ENCODE results near the gene MNS1. TPM values are rescaled to one million over a fixed set of nuclear protein-coding genes. Genes with fewer than 3 reads are reported as not detected.

The MNS1 gene
- total and polyA plus RNA-seq, 9 of the 15 experiments (the other 6 are each of a cell fraction or from before 2014, with no cell fraction given), result 1.1 to 10.3 (median 2.5) TPM

DNA sequence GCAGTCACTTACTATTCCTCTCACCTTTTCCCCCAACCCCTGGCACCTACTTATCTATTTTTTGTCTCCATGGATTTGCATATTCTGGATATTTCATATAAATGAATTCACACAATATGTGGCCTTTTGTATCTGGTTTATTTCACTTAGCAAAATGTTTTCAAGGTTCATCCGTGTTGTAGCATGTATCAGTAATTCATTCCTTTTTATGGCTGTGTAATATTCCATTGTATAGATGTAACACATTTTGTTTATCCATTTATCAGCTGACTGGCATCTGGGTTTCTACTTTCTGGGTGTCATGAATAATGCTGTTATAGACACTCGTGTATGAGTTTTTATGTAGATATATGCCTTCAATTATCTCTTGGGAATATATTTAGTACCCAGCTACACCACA lies 5.8 kb downstream of the MNS1 start:
- intact Hi-C loops (cut with micrococcal nuclease) (no loop called here), in situ Hi-C loops (cut with MboI) (no loop called here)
- H4K20me1 ChIP-seq (replicated peaks; ENCODE audit: control insufficient read depth, insufficient read depth, low read length), result no peaks in the 10 kb centered on the region
- ChIA-PET CTCF (ENCODE audit: low intra/inter-chr PET ratio) (no interaction called here), POLR2A (no interaction called here)
- ATAC-seq, result no peak
- no peaks in the 10 kb centered on the region for H3K9me1 ChIP-seq (ENCODE audit: control insufficient read depth, insufficient read depth, low read length)
- no peak overlapping the region for H2AFZ ChIP-seq (ENCODE audit: low read depth, low read length)
- no peak overlapping the region for H3K4me2 ChIP-seq (ENCODE audit: insufficient read depth, low read length)
- BruUV-seq (replicated peaks), result no TSS peak
- no peaks in the 10 kb centered on the region for H3K27me3 ChIP-seq (ENCODE audit: control insufficient read depth in 2 of 2, insufficient read depth in 2 of 2, low read length in 2 of 2)
- no peaks in the 10 kb centered on the region for H3K79me2 ChIP-seq (ENCODE audit: control insufficient read depth, insufficient read depth, low read length)
- 17% methylated on average over 2 of the region's 2 CpGs for WGBS (ENCODE audit: insufficient coverage, low coverage, missing lambda C conversion rate)
- H3K36me3 ChIP-seq (ENCODE audit: control insufficient read depth, insufficient read depth, low read length), result no peaks in the 10 kb centered on the region
- no peak for DNase-seq (ENCODE audit: extremely low read depth in 1 of 4, low spot score in 3 of 4)
- TF ChIP-seq ZNF24 (IDR thresholded peaks at IDR 0.05), result peak; percentile 47; the same call in 1 of the 2 replicates
- TF ChIP-seq, protein P1, sequence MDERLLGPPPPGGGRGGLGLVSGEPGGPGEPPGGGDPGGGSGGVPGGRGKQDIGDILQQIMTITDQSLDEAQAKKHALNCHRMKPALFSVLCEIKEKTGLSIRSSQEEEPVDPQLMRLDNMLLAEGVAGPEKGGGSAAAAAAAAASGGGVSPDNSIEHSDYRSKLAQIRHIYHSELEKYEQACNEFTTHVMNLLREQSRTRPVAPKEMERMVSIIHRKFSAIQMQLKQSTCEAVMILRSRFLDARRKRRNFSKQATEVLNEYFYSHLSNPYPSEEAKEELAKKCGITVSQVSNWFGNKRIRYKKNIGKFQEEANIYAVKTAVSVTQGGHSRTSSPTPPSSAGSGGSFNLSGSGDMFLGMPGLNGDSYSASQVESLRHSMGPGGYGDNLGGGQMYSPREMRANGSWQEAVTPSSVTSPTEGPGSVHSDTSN (CRISPR knock-in tag; IDR thresholded peaks at IDR 0.05; ENCODE audit: low read depth), result no peak
- TF ChIP-seq, protein P1 (tag; conservative IDR thresholded peaks at IDR 0.05; ENCODE audit: low read depth), result no peak
- no peak for TF ChIP-seq ZNF121 (CRISPR knock-in tag; conservative IDR thresholded peaks at IDR 0.05)
- peak; percentile 82 for TF ChIP-seq ZNF146 (CRISPR knock-in tag; IDR thresholded peaks at IDR 0.05; ENCODE audit: unreplicated experiment)
- peak; percentile 58 for TF ChIP-seq RBM25 (IDR thresholded peaks at IDR 0.05; ENCODE audit: low read depth, low read length, severe bottlenecking)
- no peak overlapping the region for H3K9ac ChIP-seq (ENCODE audit: insufficient read depth in 1 of 2, low read depth in 2 of 2, low read length in 2 of 2)
- no peak overlapping the region for H3K4me3 ChIP-seq
- no peaks in the 10 kb centered on the region for H3K4me1 ChIP-seq (replicated peaks in 1 of 2; ENCODE audit: control insufficient read depth in 2 of 2, insufficient read depth in 2 of 2, low read length in 2 of 2)
- FAIRE-seq, result no peak
- no peaks in the 10 kb centered on the region for H3K9me3 ChIP-seq (replicated peaks; ENCODE audit: control insufficient read depth, insufficient read depth, low read depth, low read length)
- no peak overlapping the region for H3K27ac ChIP-seq (ENCODE audit: extremely low read depth, low read depth, low read length)

Measured in K562 (cell line).